GM10248 (cell line): ENCODE measurements around the gene SLC2A4RG.

Experiments
- CTCF ChIA-PET: fragments of 300-600 bp; sonication (Branson Sonifier 250); formaldehyde crosslinking; extraction: SDS; loops from one replicate; lab custom pipeline; 2021; ENCODE audit warnings: antibody characterized with exemption; lab: Yijun Ruan, JAX
- POLR2A ChIA-PET: fragments of 350-650 bp; sonication (Branson Sonifier 250); formaldehyde crosslinking; extraction: SDS; loops from one replicate; lab custom pipeline; 2020; ENCODE audit warnings: antibody characterized with exemption; lab: Yijun Ruan, JAX
- DNase-seq: peaks from one replicate; pipeline ENCODE4 v3.0.0; 2012; ENCODE audit errors: extremely low spot score
- TF ChIP-seq, protein P1 (sequence below): IDR thresholded peaks from 2 replicates; pipeline ENCODE4 v1.5.1; 2012; ENCODE audit warnings: mild to moderate bottlenecking, low read depth; ENCODE audit errors: extremely low read depth, missing control alignments, control extremely low read depth

Gene SLC2A4RG

DNA sequence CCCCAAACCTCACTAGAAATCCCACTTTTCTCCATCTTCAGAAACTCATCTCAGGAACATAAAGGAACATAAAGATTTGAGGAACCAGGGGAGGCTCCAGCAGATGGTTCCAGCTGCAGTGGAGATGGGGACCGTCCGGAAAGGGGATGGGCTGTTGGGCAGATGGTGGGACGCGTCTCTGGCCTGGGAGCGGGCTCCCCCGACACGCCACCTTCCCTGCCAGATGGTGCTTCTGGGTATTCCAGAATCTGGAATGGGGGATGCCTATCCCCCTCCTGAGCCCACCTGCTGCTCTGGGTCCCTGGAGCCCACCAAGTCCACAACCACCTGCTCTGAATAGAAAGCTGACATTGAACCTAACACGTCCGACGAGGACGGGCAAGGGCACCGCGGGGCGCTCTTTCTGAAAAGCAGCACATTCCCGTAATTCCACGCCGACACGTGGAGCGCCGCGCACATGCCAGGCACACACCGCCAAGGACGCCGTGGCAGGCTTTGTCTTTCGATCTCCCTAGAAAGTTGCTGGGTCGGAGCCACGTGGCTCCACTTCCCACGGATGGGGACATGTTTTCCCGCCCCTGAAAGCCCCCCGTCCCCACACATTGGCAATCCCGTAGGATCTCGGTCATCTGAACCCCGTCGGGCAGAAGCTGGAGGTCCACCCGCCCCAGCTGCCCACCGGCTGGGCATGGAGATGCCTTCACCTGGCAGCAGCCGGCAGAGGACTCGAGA, 27.3 kb downstream of the SLC2A4RG start:
- TF ChIP-seq, protein P1, sequence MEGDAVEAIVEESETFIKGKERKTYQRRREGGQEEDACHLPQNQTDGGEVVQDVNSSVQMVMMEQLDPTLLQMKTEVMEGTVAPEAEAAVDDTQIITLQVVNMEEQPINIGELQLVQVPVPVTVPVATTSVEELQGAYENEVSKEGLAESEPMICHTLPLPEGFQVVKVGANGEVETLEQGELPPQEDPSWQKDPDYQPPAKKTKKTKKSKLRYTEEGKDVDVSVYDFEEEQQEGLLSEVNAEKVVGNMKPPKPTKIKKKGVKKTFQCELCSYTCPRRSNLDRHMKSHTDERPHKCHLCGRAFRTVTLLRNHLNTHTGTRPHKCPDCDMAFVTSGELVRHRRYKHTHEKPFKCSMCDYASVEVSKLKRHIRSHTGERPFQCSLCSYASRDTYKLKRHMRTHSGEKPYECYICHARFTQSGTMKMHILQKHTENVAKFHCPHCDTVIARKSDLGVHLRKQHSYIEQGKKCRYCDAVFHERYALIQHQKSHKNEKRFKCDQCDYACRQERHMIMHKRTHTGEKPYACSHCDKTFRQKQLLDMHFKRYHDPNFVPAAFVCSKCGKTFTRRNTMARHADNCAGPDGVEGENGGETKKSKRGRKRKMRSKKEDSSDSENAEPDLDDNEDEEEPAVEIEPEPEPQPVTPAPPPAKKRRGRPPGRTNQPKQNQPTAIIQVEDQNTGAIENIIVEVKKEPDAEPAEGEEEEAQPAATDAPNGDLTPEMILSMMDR = no peak
- ChIA-PET POLR2A (no interaction called here), CTCF (interaction anchor here (1.2 to 1.5 kb wide), 2 partner anchors 10 to 19 kb away, joined by 5 read pairs; no protein-coding TSS in a partner anchor)
- no peak for DNase-seq

DNA sequence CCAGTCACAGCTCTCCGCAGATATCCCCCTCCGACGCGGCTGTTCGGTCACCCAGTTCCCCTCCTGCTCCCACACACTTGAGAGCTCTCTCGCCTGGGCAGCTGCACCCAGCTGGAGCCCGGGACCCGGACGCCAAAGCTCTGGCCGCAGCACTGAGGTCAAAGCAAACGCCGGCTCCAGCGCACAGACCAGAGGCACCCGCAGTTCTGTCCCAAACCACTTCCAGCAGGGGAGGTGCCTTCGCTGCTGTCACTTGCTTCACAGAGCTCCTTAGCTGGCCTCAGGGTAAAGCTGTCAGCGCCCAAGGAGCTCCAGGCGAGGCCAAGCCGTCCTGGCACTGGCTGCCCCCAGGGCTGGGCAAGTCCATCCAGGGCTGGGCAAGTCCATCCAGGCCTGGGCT, 27.9 kb downstream of the SLC2A4RG start:
- ChIA-PET CTCF (interaction anchor here (1.2 to 1.7 kb wide), 3 partner anchors 9 to 20 kb away, joined by 3 to 5 read pairs (median 5); no protein-coding TSS in a partner anchor), POLR2A (no interaction called here)
- TF ChIP-seq, protein P1 = no peak
- no peak for DNase-seq

DNA sequence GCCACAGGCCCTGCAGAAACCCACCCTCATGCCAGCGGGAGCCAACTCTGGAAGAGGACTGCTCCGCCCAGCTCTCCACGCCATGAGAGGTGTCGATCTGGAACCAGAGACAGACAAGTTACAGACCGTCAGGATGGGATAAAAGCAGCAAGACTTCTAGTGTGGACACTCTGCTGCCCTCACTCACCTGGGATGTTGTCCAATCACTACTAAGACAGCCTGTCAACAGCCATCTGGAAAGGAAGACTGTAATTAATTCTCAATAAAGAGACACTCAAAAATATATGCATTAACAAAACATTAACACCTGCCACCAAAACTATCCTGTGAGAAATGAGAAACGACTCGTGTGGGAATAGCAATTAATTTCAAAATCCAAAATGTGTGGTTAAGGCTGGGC, 28.3 kb downstream of the SLC2A4RG start:
- CTCF ChIA-PET = interaction anchor here (1.2 to 1.7 kb wide), 3 partner anchors 9 to 20 kb away, joined by 3 to 5 read pairs (median 3); no protein-coding TSS in a partner anchor

DNA sequence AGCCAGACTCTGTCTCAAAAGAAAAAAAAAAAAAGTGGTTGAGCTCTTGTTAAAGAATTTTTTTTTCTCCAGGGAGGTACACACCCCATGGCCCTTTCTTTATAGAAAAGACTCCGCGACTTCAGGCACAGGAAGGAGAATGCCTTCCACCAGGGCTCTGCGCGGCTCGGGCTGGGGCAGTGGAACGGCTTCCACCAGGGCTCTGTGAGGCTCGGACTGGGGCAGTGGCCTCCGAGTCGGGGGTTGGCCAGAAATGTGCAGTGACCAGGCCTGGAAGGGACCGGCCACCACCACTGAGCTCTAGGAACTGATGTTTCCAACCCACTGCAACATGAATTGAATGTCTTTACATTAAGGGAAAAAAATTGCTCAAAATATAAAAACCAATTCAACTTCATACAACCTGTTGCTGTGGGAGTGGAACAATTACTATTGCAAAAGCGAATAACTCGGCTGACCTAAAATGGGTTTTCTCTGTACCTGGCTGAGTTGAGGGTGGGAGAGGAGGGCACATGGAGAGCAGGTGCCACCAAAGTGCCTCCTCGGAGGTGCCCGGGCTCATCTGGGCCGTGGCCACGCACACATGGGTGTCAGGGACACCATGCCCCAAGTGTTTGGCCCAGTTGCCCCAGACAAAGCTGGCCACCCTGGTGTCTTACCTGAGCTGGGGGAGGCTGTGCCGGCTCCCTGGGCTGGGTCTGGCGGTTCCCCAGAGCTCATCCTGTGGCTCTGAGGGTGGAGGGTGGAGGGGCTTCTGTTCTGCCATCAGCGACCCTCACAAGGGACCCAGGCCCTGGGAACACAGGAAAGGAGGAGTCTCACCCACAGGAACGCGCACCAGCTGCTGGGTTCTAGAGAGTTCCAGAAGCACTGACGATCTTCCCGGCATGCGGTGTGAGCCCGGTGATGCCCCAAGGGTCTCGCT, 29.3 kb downstream of the SLC2A4RG start:
- no peak for DNase-seq
- TF ChIP-seq, protein P1 = no peak
- POLR2A ChIA-PET = interaction anchor here (0.6 kb wide), 1 partner anchor 242 kb away, joined by 3 read pairs; no protein-coding TSS in a partner anchor
- CTCF ChIA-PET = interaction anchor here (1.2 to 2.2 kb wide), 3 partner anchors 15 to 19 kb away, joined by 3 to 7 read pairs (median 3); no protein-coding TSS in a partner anchor

More for the DNA sequence above, 28.3 kb downstream of the SLC2A4RG start:
- POLR2A ChIA-PET = no interaction called here
- DNase-seq = no peak
- TF ChIP-seq, protein P1 = no peak

DNA sequence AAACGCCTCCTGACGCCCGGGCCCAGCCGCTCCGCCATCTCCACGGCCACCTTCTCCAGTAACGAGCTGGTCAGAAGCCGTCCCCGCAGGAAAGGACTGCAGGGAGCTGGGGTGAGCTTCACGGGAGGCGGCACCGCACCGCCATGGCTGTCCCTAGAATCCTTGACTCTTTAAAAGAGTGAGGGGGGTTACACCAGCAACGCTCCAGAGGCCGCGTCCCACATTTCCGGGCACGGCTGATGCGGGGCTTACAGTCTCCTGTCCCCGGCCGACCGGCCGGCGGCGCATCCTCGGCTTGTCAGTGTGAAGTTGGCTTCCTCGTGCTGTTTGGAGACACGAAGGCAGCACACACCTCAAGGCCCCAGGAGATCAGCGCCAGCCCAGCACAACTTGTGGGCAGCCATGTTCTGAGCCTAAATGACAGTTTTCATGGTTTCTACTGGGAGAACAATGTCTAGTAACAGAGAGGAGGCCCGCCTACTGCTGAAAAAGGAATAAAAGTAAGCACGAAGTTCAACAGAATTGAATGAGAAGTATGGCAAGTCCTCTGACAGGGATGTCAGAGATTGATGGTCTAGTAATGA, 30.4 kb downstream of the SLC2A4RG start:
- ChIA-PET CTCF (interaction anchor here (2.2 kb wide), 1 partner anchor 16 kb away, joined by 7 read pairs; no protein-coding TSS in a partner anchor), POLR2A (no interaction called here)
- TF ChIP-seq, protein P1 = no peak
- DNase-seq = no peak

DNA sequence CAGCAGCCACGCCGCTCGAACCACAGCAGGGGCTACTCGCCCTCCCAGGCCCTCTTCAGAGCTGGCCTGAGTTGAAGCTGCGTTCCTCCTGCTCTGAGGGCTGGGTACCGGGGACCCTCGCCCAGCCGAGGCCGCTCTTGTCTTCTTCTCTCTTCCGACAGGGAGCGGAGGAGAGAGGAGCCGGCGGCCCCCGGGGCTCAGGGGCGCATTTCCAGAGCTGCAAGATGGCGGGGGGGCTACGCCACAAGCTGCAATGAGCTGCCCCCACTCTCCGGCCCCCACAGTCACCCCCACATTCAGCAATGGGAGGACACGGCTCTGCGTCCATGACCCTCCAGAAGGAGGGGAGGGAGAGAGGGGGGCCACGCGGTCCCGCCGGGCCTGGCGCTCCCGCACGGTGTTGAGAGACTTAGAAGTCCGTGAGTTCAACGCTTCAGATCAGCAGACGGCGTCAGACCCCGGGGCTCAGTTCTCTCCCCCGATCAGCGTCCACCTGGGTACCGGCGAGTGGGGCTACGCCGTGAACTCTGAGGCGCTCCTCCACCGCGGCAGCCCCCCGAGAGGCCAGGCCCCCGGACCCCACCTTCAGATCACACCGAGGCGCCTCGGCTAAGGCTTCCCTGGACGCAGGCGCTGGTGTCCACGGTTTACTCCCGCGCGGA, 31.6 kb downstream of the SLC2A4RG start:
- TF ChIP-seq, protein P1 = no peak
- DNase-seq = no peak
- ChIA-PET POLR2A (no interaction called here), CTCF (no interaction called here)
